ENCODE measurements around the gene STXBP5. TPM values are rescaled to one million over a fixed set of nuclear protein-coding genes. Genes with fewer than 3 reads are reported as not detected.

Gene STXBP5
- total RNA-seq, 1 experiment from 2014 or later, result 11.6 TPM

GRCh38 chr6:147166360-147166944, 37.8 kb upstream of the STXBP5 start:
- Mint-ChIP-seq H3K4me3 (no peak overlapping the region), H3K27me3 (ENCODE audit: low read depth) (no peaks in the 10 kb centered on the region), H3K27ac (no peak overlapping the region), H3K9me3 (no peaks in the 10 kb centered on the region; a peak in 1 of 5 replicates), H3K4me1 (peaks cover 2 to 5% of the 10 kb centered on the region in 2 experiments; a peak in 2 of 4 replicates), H3K36me3 (ENCODE audit: insufficient read depth in 1 of 3, low read depth in 3 of 3) (no peaks in the 10 kb centered on the region)
- no peak overlapping the region for H3K27ac ChIP-seq (ENCODE audit: insufficient read length, low read depth, low read length)
- H2AK5ac ChIP-seq (ENCODE audit: insufficient read length, low read length), result no peak overlapping the region
- H3K4me1 ChIP-seq (ENCODE audit: insufficient read depth, low read length), result no peaks in the 10 kb centered on the region
- no peak overlapping the region for H2BK12ac ChIP-seq (ENCODE audit: insufficient read length, low read depth, low read length)
- H2BK120ac ChIP-seq (ENCODE audit: low read depth, low read length, poor library complexity, severe bottlenecking), result no peak overlapping the region
- H3K23me2 ChIP-seq (ENCODE audit: insufficient read length, low read depth, low read length, poor library complexity, severe bottlenecking), result no peaks in the 10 kb centered on the region
- no CpG with 5 or more reads among the region's 2 CpGs for WGBS (ENCODE audit: extremely low coverage, insufficient read length, low lambda C conversion rate)
- no peak overlapping the region for H3K14ac ChIP-seq (ENCODE audit: insufficient read depth, low read length)
- H4K91ac ChIP-seq (ENCODE audit: insufficient read length, low read depth, low read length), result no peak overlapping the region
- no peaks in the 10 kb centered on the region for H3K27me3 ChIP-seq (ENCODE audit: insufficient read depth, low read length)
- H3K9me3 ChIP-seq (ENCODE audit: control insufficient read depth, low read depth, low read length), result no peaks in the 10 kb centered on the region
- no peak overlapping the region for H3K4ac ChIP-seq (ENCODE audit: low read depth, low read length)
- no peak overlapping the region for H3K4me2 ChIP-seq (ENCODE audit: insufficient read depth, insufficient read length, low read length)
- H4K20me1 ChIP-seq (ENCODE audit: control insufficient read depth, insufficient read depth, insufficient read length), result no peaks in the 10 kb centered on the region
- no peak overlapping the region for H3K56ac ChIP-seq (ENCODE audit: insufficient read length, low read depth, low read length)
- no peak overlapping the region for H3K18ac ChIP-seq (ENCODE audit: insufficient read length, low read depth, low read length)
- H3T11ph ChIP-seq (ENCODE audit: low read length), result no peak overlapping the region
- TF ChIP-seq, protein P1, sequence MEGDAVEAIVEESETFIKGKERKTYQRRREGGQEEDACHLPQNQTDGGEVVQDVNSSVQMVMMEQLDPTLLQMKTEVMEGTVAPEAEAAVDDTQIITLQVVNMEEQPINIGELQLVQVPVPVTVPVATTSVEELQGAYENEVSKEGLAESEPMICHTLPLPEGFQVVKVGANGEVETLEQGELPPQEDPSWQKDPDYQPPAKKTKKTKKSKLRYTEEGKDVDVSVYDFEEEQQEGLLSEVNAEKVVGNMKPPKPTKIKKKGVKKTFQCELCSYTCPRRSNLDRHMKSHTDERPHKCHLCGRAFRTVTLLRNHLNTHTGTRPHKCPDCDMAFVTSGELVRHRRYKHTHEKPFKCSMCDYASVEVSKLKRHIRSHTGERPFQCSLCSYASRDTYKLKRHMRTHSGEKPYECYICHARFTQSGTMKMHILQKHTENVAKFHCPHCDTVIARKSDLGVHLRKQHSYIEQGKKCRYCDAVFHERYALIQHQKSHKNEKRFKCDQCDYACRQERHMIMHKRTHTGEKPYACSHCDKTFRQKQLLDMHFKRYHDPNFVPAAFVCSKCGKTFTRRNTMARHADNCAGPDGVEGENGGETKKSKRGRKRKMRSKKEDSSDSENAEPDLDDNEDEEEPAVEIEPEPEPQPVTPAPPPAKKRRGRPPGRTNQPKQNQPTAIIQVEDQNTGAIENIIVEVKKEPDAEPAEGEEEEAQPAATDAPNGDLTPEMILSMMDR (conservative IDR thresholded peaks at IDR 0.05), result no peak
- H2AFZ ChIP-seq (ENCODE audit: low read length), result no peak overlapping the region
- H3K9ac ChIP-seq (ENCODE audit: extremely low read depth, insufficient read length, low read length), result no peak overlapping the region
- no peak for DNase-seq
- no peak overlapping the region for H4K8ac ChIP-seq (replicated peaks; ENCODE audit: insufficient read length, low read depth, low read length)
- no peak overlapping the region for H4K5ac ChIP-seq (ENCODE audit: insufficient read length, low read depth, low read length)
- H2BK15ac ChIP-seq (ENCODE audit: low read depth, low read length), result no peak overlapping the region
- no peak overlapping the region for H3K23ac ChIP-seq (ENCODE audit: insufficient read length, low read depth, low read length)
- H2BK5ac ChIP-seq (ENCODE audit: insufficient read length, low read length), result no peak overlapping the region
- no peaks in the 10 kb centered on the region for H3K79me1 ChIP-seq (ENCODE audit: insufficient read depth, low read depth, low read length, poor library complexity, severe bottlenecking)
- no peaks in the 10 kb centered on the region for H3K79me2 ChIP-seq (ENCODE audit: insufficient read depth, low read length)
- no peak overlapping the region for H2BK20ac ChIP-seq (ENCODE audit: low read depth, low read length, poor library complexity, severe bottlenecking)

All from H9 (cell line).